Fibroblast of mammary gland (primary cell): ENCODE results near the gene TPBGL.

ENCODE experiments used
- DNase-seq: peaks from one replicate; pipeline ENCODE4 v3.0.0-alpha.2; 2010; ENCODE audit warnings: low read depth
- H3K4me3 ChIP-seq: 2 replicates; pipeline ENCODE4 v1.5.1; 2011; ENCODE audit warnings: low read depth, mild to moderate bottlenecking, low read length, moderate library complexity; ENCODE audit not compliant: control insufficient read depth
- TF ChIP-seq, protein P1 (sequence below): conservative IDR thresholded peaks from 2 replicates; pipeline ENCODE4 v1.5.1; 2011; ENCODE audit warnings: low read depth, low read length, inconsistent platforms; ENCODE audit not compliant: control insufficient read depth, insufficient read depth

TPBGL gene, protein sequence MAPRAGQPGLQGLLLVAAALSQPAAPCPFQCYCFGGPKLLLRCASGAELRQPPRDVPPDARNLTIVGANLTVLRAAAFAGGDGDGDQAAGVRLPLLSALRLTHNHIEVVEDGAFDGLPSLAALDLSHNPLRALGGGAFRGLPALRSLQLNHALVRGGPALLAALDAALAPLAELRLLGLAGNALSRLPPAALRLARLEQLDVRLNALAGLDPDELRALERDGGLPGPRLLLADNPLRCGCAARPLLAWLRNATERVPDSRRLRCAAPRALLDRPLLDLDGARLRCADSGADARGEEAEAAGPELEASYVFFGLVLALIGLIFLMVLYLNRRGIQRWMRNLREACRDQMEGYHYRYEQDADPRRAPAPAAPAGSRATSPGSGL

DNA sequence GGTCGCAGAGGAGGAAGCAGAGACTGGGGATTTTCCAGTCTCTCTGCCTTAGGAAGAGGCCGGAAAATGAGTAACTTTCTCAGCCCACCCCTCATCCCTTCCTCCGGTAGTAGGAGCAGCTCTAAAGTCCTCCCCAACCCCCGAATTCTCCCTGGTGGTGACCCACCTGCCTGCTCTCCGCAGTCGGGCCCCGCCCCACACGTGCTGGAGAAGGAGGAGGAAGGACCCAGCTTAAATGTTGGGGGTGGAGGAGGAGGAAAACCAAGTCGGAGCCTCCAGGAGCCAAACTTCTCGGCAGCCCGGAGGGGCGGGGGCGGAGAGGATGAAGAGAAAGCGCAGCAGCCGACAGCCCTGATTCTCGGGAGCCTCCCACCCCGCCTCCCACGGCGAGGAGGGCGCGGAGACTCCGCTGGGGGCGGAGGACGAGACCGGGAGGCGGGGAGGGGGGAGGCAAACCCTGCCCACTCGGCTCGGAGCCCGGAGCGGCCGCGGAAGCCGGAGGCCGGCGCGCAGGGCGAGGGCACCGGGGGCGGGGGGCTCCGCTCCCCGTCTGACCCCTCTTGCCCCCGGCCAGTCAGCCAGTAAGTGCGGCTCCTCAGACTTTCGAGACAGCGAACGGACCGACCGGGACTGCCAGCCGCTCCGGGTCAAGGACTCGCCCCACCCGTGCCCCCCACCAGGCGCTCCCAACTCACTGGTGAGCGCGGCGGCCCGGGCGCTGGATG, at the start of gene TPBGL:
TPBGL (plus strand) TSS at position 464 of the 725 bp plus-strand sequence. CDS start 276 bp downstream, outside the sequence.
- no peak for DNase-seq
- no peak within 1 kb of the TSS for H3K4me3 ChIP-seq
- TF ChIP-seq, protein P1, sequence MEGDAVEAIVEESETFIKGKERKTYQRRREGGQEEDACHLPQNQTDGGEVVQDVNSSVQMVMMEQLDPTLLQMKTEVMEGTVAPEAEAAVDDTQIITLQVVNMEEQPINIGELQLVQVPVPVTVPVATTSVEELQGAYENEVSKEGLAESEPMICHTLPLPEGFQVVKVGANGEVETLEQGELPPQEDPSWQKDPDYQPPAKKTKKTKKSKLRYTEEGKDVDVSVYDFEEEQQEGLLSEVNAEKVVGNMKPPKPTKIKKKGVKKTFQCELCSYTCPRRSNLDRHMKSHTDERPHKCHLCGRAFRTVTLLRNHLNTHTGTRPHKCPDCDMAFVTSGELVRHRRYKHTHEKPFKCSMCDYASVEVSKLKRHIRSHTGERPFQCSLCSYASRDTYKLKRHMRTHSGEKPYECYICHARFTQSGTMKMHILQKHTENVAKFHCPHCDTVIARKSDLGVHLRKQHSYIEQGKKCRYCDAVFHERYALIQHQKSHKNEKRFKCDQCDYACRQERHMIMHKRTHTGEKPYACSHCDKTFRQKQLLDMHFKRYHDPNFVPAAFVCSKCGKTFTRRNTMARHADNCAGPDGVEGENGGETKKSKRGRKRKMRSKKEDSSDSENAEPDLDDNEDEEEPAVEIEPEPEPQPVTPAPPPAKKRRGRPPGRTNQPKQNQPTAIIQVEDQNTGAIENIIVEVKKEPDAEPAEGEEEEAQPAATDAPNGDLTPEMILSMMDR: no peak

DNA sequence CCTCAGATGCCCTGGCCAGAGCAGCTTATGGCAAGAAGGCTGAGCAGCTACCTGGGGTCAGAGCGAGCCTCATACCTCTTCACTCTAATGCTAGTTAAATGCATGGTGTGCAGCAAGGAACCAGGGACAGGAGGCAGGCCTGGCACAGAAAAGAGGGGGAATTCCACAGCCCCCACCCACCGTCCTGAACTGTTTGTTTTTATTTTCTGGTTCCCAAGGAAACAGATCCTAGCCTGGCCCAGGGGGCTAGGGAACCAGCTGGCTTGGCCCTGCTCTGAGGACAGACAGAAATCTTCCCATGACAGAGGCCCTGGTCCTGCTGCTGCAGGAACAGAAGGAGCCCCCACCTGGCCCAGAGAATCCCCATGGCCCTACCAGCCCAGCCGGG, 49.2 kb upstream of the TPBGL start:
- no peak for DNase-seq
- no peak overlapping the region for H3K4me3 ChIP-seq
- TF ChIP-seq, protein P1: no peak

- no peak for DNase-seq
- TF ChIP-seq, protein P1: no peak
- H3K4me3 ChIP-seq: no peak overlapping the region
These were observed 47.3 kb upstream of the TPBGL start for GRCh38 chr11:75193271-75193670.

- DNase-seq: no peak
- no peak overlapping the region for H3K4me3 ChIP-seq
- TF ChIP-seq, protein P1: no peak
These were observed 46.9 kb upstream of the TPBGL start for GRCh38 chr11:75193711-75194110.

- no peak overlapping the region for H3K4me3 ChIP-seq
- DNase-seq: no peak
- TF ChIP-seq, protein P1: no peak
These were observed 46.4 kb upstream of the TPBGL start for GRCh38 chr11:75194147-75194546.

GRCh38 chr11:75195167-75195962, 45.2 kb upstream of the TPBGL start:
- TF ChIP-seq, protein P1: no peak

More at GRCh38 chr11:75195167-75195962, 45.2 kb upstream of the TPBGL start:
- H3K4me3 ChIP-seq: no peak overlapping the region
- no peak for DNase-seq
